A549 treated with GW870086 at 1 μM for 4 hours (cell line): ENCODE data around the gene KIF4B. TPM values are rescaled to one million over a fixed set of nuclear protein-coding genes. Genes with fewer than 3 reads are reported as not detected.

ENCODE experiments used
- total RNA-seq: library from RNA; stranded (reverse); fragments of 200-300 nt; extraction: Qiagen RNA extraction; gene quantifications from 5 replicates; pipeline ENCODE4 v1.2.3, GENCODE V29; 2022; ENCODE audit warnings: low read depth

KIF4B gene, protein sequence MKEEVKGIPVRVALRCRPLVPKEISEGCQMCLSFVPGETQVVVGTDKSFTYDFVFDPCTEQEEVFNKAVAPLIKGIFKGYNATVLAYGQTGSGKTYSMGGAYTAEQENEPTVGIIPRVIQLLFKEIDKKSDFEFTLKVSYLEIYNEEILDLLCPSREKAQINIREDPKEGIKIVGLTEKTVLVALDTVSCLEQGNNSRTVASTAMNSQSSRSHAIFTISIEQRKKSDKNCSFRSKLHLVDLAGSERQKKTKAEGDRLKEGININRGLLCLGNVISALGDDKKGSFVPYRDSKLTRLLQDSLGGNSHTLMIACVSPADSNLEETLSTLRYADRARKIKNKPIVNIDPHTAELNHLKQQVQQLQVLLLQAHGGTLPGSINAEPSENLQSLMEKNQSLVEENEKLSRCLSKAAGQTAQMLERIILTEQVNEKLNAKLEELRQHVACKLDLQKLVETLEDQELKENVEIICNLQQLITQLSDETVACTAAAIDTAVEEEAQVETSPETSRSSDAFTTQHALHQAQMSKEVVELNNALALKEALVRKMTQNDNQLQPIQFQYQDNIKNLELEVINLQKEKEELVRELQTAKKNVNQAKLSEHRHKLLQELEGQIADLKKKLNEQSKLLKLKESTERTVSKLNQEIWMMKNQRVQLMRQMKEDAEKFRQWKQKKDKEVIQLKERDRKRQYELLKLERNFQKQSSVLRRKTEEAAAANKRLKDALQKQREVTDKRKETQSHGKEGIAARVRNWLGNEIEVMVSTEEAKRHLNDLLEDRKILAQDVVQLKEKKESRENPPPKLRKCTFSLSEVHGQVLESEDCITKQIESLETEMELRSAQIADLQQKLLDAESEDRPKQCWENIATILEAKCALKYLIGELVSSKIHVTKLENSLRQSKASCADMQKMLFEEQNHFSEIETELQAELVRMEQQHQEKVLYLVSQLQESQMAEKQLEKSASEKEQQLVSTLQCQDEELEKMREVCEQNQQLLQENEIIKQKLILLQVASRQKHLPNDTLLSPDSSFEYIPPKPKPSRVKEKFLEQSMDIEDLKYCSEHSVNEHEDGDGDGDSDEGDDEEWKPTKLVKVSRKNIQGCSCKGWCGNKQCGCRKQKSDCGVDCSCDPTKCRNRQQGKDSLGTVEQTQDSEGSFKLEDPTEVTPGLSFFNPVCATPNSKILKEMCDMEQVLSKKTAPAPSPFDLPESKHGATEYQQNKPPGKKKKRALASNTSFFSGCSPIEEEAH
- total RNA-seq: 0.06 TPM in 1 of 5 replicates, not detected in the others

DNA sequence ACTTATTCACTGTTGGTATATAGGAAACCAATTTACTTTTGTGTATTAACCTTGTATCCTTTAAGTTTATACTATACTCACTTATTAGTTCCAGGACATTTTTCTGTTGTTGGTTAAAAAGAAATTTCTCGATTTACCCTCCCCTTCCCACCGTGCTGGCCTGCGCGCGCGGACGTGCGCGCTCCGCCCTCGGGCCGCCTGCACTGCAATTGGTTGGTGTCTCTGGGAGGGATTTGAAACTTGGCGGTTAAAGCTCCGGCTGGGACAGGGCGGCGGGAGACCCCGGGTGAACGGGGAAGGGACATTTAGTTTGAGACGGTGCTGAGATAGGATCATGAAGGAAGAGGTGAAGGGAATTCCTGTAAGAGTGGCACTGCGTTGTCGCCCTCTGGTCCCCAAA lies at the start of gene KIF4B:
TSS of gene KIF4B (plus strand) at position 230 of the 400 bp plus-strand sequence. CDS start at position 335, 105 bp downstream.

Other genes with a start within 250 kb of the KIF4B start
- gene FAXDC2, start 163.2 kb upstream of the KIF4B start, total RNA-seq: 0.23 to 0.74 TPM (median 0.31 TPM) in 5 replicates
- gene CNOT8, start 155.1 kb upstream of the KIF4B start, total RNA-seq: 33.9 to 37.6 TPM (median 37.0 TPM) in 5 replicates
- gene GEMIN5, start 75.5 kb upstream of the KIF4B start, total RNA-seq: 22.1 to 25.4 TPM (median 23.7 TPM) in 5 replicates
- 47.5 to 66.7 TPM (median 65.2 TPM) in 5 replicates for gene MRPL22, start 72.7 kb upstream of the KIF4B start, total RNA-seq